Liver (tissue), 9 donors: ENCODE measurements around the gene KAZN. TPM values are rescaled to one million over a fixed set of nuclear protein-coding genes. Genes with fewer than 3 reads are reported as not detected.

Experiments
- DNase-seq: peaks from one replicate; pipeline ENCODE4 v3.0.0-alpha.2; 2017; ENCODE audit warnings: low spot score
- H3K27ac ChIP-seq, 2 donors: one replicate each; pipeline ENCODE4 v1.7.0; 2013; ENCODE audit warnings: inconsistent platforms in 2 of 2, low read length in 2 of 2, control low read depth in 1 of 2, low read depth in 1 of 2, mild to moderate bottlenecking in 1 of 2
- H3K27me3 ChIP-seq, 4 donors: one replicate each; pipeline versions ENCODE4 v1.6.1 to v1.7.0; 2013; ENCODE audit warnings: low read length in 3 of 4, inconsistent platforms in 1 of 4, mild to moderate bottlenecking in 1 of 4, moderate library complexity in 1 of 4; ENCODE audit not compliant: control insufficient read depth in 4 of 4, insufficient read depth in 4 of 4
- H3K36me3 ChIP-seq, 4 donors: one replicate each; pipeline versions ENCODE4 v1.6.1 to v1.7.0; 2013; ENCODE audit warnings: low read length in 3 of 4, mild to moderate bottlenecking in 3 of 4, low read depth in 1 of 4, moderate library complexity in 1 of 4; ENCODE audit not compliant: control insufficient read depth in 4 of 4, insufficient read depth in 3 of 4
- H3K4me1 ChIP-seq, 4 donors: one replicate each; pipeline versions ENCODE4 v1.6.1 to v1.7.0; 2013; ENCODE audit warnings: low read length in 3 of 4, mild to moderate bottlenecking in 3 of 4, moderate library complexity in 1 of 4; ENCODE audit not compliant: control insufficient read depth in 4 of 4, insufficient read depth in 4 of 4
- H3K4me3 ChIP-seq, 3 donors: one replicate each; pipeline versions ENCODE4 v1.6.1 to v1.7.0; 2013; ENCODE audit warnings: low read length in 3 of 3, control low read depth in 1 of 3, low read depth in 1 of 3, mild to moderate bottlenecking in 1 of 3
- H3K9ac ChIP-seq, 2 donors: one replicate each; pipeline ENCODE4 v1.7.0; 2013; ENCODE audit warnings: low read length in 2 of 2, mild to moderate bottlenecking in 2 of 2, moderate library complexity in 2 of 2, control low read depth in 1 of 2, low read depth in 1 of 2
- H3K9me3 ChIP-seq, 4 donors: one replicate each; pipeline versions ENCODE4 v1.6.1 to v1.7.0; 2013; ENCODE audit warnings: low read length in 3 of 4; ENCODE audit not compliant: control insufficient read depth in 4 of 4
- ATF3 ChIP-seq: IDR thresholded peaks from 2 replicates; pipeline ENCODE4 v1.6.1; 2016; ENCODE audit warnings: antibody characterized with exemption
- CTCF ChIP-seq: fragments of 150-350 bp; IDR thresholded peaks from 2 replicates; pipeline ENCODE4 v1.5.1; 2017; ENCODE audit warnings: improper control_type of control experiment, low read depth, low read length; ENCODE audit not compliant: missing input control
- EGR1 ChIP-seq, 2 donors: IDR thresholded peaks; 2 replicates each; pipeline ENCODE4 v1.6.1; 2016 to 2018; ENCODE audit warnings: antibody characterized with exemption in 2 of 2, low read depth in 2 of 2
- FOXA1 ChIP-seq: IDR thresholded peaks from 2 replicates; pipeline ENCODE4 v1.6.1; 2016; ENCODE audit warnings: antibody characterized with exemption
- FOXA2 ChIP-seq: IDR thresholded peaks from 2 replicates; pipeline ENCODE4 v1.6.1; 2016; ENCODE audit warnings: antibody characterized with exemption
- GABPA ChIP-seq, 2 donors: IDR thresholded peaks in 1 of 2; conservative IDR thresholded peaks in 1 of 2; 2 replicates each; pipeline ENCODE4 v1.6.1; 2016; ENCODE audit warnings: antibody characterized with exemption in 2 of 2, mild to moderate bottlenecking in 1 of 2, moderate library complexity in 1 of 2
- HNF4A ChIP-seq, 2 donors: conservative IDR thresholded peaks; 2 replicates each; pipeline ENCODE4 v1.6.1; 2016; ENCODE audit warnings: antibody characterized with exemption in 2 of 2, mild to moderate bottlenecking in 2 of 2
- HNF4G ChIP-seq: IDR thresholded peaks from 2 replicates; pipeline ENCODE4 v1.6.1; 2016; ENCODE audit warnings: antibody characterized with exemption
- JUND ChIP-seq, 2 donors: IDR thresholded peaks; 2 replicates each; pipeline ENCODE4 v1.6.1; 2016; ENCODE audit warnings: antibody characterized with exemption in 2 of 2
- MAX ChIP-seq: IDR thresholded peaks from 2 replicates; pipeline ENCODE4 v1.6.1; 2016; ENCODE audit warnings: antibody characterized with exemption
- NR2F2 ChIP-seq: IDR thresholded peaks from 2 replicates; pipeline ENCODE4 v1.6.1; 2016; ENCODE audit warnings: antibody characterized with exemption
- REST ChIP-seq: IDR thresholded peaks from 2 replicates; pipeline ENCODE4 v1.6.1; 2016; ENCODE audit warnings: antibody characterized with exemption, mild to moderate bottlenecking
- RXRA ChIP-seq, 2 donors: IDR thresholded peaks; 2 replicates each; pipeline ENCODE4 v1.6.1; 2017 to 2018; ENCODE audit warnings: antibody characterized with exemption in 2 of 2, mild to moderate bottlenecking in 1 of 2
- SP1 ChIP-seq: IDR thresholded peaks from 2 replicates; pipeline ENCODE4 v1.6.1; 2018; ENCODE audit warnings: antibody characterized with exemption, mild to moderate bottlenecking
- TAF1 ChIP-seq: conservative IDR thresholded peaks from 2 replicates; pipeline ENCODE4 v1.6.1; 2016; ENCODE audit warnings: antibody characterized with exemption, mild to moderate bottlenecking
- YY1 ChIP-seq: IDR thresholded peaks from 2 replicates; pipeline ENCODE4 v1.6.1; 2016; ENCODE audit warnings: antibody characterized with exemption, mild to moderate bottlenecking
- WGBS: extraction: QIAGEN DNeasy Blood & Tissue Kit; methylation state at CpG from one replicate; pipeline ENCODE4 v1.1.7; 2013; 5-methylcytosine and 5-hydroxymethylcytosine counted together
- polyA plus RNA-seq, 2 donors: library from polyadenylated mRNA; stranded (reverse) in 1 of 2; unstranded in 1 of 2; fragments of 200-250 nt in 1 of 2; fragments of >200 nt in 1 of 2; fragmentation: Nextera tagmentation in 1 of 2; extraction: Ambion mirVana in 1 of 2; gene quantifications; one replicate each; pipeline versions ENCODE4 v1.2.1 to v1.2.3, GENCODE V29; 2013 to 2015
- total RNA-seq, 2 donors: library from RNA; depleted of rRNA; stranded (reverse); fragments of >200 nt; gene quantifications; one replicate each; pipeline ENCODE4 v1.2.3, GENCODE V29; 2014
- donor health status: healthy.
- donor health status: healthy.
- donor health status: healthy.
- donor health status: healthy.
- donor health status: healthy.

Gene KAZN
- total and polyA plus RNA-seq, 4 donors: 1.9 to 6.9 (median 2.4) TPM

DNA sequence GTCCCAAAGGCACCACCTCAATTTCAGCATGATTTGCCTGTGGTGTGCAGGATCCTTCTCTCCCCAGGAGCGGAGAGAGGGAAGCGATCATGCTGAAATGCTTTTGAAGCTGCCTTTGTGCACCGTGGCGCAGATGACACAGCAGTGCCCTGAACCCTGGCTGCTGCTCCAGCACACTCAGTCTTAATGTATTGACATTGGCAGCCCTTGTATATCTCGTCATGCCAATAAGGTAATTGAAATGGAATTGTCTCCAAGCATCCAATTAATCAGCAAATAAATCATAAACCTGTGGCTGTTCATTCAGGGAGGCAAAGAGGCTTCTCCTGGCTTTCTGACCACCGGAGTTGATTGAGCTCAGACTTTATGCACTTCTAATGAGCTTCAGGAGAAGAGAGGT, 139.8 kb downstream of the KAZN start:
- Histone ChIP-seq H3K27me3 (peaks cover 0 to 13% (median 2%) of the 10 kb centered on the region in 4 donors), H3K4me1 (no peaks in the 10 kb centered on the region), H3K36me3 (no peaks in the 10 kb centered on the region), H3K27ac (no peak overlapping the region), H3K9ac (no peak overlapping the region), H3K9me3 (no peaks in the 10 kb centered on the region), H3K4me3 (no peak overlapping the region)
- WGBS: 67% methylated on average over 6 of the region's 6 CpGs
- no peak for DNase-seq
- TF ChIP-seq FOXA2: no peak
- TF ChIP-seq HNF4G: no peak
- TF ChIP-seq ATF3: no peak
- no peak for TF ChIP-seq REST
- TF ChIP-seq RXRA (IDR thresholded peaks at IDR 0.05): no peak
- TF ChIP-seq MAX: no peak
- no peak for TF ChIP-seq NR2F2
- TF ChIP-seq GABPA (IDR thresholded peaks at IDR 0.05 in 1 of 2, conservative IDR thresholded peaks at IDR 0.05 in 1 of 2): no peak
- TF ChIP-seq FOXA1: no peak
- no peak for TF ChIP-seq JUND (IDR thresholded peaks at IDR 0.05)
- no peak for TF ChIP-seq SP1
- no peak for TF ChIP-seq YY1

- TF ChIP-seq HNF4A (conservative IDR thresholded peaks at IDR 0.05) (no peak), YY1 (no peak), FOXA1 (no peak), CTCF (no peak), JUND (IDR thresholded peaks at IDR 0.05) (no peak), TAF1 (no peak), REST (no peak), SP1 (no peak), NR2F2 (no peak), MAX (no peak), HNF4G (no peak), EGR1 (IDR thresholded peaks at IDR 0.05; ENCODE audit: low read depth in 2 of 2) (no peak)
- no peaks in the 10 kb centered on the region for H3K4me1 ChIP-seq
- no peak overlapping the region for H3K9ac ChIP-seq
- 68% methylated on average over 8 of the region's 8 CpGs for WGBS
- no peaks in the 10 kb centered on the region for H3K36me3 ChIP-seq
- peaks cover 0 to 13% (median 2%) of the 10 kb centered on the region in 4 donors for H3K27me3 ChIP-seq
- H3K9me3 ChIP-seq: no peaks in the 10 kb centered on the region
- no peak for DNase-seq
- H3K27ac ChIP-seq: no peak overlapping the region
- H3K4me3 ChIP-seq: no peak overlapping the region
Observed at GRCh38 chr1:14738647-14739046, 140.2 kb downstream of the KAZN start.
